AML-193 (cell line): ENCODE results near the gene CELSR1.
A peak's percentile ranks its signal among the peaks of the same experiment; 100 is the strongest.

Experiments used
- DNase-seq, 2 experiments: peaks; one replicate each; lab custom pipeline; 2025; lab: John Stamatoyannopoulos, UW

CELSR1 gene

GRCh38 chr22:46362203-46362933, 175.1 kb downstream of the CELSR1 start:
- DNase-seq: no peak

DNA sequence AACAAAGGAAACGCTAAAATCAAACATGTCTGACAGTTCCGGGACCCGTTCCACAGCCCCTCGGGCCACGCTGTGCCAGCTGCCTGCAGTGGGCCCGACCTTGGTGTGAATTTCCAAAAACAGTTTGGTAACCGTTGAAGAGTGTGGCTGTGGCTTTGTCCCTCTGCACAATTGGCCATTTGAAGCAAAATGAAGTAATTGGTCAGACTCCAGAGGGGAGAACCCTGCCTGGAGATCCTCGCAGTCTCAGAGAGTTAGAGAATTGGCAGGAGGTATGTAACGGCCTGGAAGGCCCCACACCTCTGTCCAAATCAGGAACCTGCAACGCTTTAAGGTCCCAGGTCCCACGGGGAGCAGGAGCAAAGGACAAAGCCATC, 175.6 kb downstream of the CELSR1 start:
- DNase-seq: no peak

- DNase-seq: no peak
Measured at GRCh38 chr22:46360891-46361290, 176.5 kb downstream of the CELSR1 start.

GRCh38 chr22:46360097-46360496, 177.3 kb downstream of the CELSR1 start:
- DNase-seq: no peak

GRCh38 chr22:46359362-46359761, 178.1 kb downstream of the CELSR1 start:
- no peak for DNase-seq

GRCh38 chr22:46358766-46359165, 178.7 kb downstream of the CELSR1 start:
- no peak for DNase-seq

GRCh38 chr22:46357711-46358520, 179.5 kb downstream of the CELSR1 start:
- DNase-seq: no peak

DNA sequence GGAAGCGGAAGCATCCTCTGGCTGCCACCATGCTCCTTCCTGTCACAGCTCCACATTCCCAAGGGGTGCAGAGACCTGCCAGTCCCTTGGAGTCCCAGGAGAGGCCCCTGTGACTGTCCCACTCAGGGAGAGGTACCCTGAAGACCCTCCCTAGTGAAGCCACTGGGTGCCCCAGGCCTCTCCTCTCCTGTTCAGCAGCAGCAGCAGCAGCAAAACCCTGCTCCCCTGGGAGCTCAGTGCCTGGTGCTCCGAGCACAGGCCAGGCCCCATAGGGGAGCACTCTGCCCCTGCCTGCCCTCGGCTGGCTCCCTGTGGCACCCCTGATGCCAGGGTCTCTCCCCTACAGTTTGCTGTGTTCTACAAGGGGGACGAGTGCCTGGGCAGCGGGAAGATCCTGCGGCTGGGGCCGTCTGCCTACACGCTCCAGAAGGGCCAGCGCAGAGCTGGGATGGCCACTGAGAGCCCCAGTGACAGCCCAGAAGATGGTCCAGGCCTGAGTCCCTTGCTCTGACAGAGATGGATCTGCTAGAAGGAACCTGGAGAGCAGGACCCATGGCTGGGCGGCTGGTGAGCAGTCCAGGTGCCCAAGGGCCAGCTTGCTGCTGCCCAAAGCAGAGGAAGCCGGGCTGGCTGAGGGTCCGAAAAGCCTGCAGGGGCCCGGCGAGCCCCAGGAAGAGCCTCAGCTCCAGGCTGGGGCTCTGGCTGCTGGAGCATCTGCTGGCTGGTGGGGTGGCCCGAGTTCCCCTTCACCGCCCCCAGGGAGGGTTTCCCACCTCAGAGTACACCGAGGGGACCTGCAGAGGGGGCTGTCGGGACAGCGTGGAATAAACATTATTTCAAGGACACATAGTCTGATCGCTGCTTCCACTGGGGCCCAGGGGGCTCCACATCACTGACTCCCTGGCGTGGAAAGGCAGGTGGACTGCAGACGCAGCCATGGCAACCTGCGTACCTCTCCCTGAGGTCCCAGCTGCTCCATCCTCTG, 180.6 kb downstream of the CELSR1 start:
- DNase-seq: no peak

GRCh38 chr22:46355996-46356471, 181.4 kb downstream of the CELSR1 start:
- DNase-seq: no peak

- peak in 1 of 2 experiments; percentile 12 for DNase-seq
Measured at GRCh38 chr22:46355369-46355995, 181.9 kb downstream of the CELSR1 start.

GRCh38 chr22:46354993-46355305, 182.5 kb downstream of the CELSR1 start:
- DNase-seq: no peak

DNA sequence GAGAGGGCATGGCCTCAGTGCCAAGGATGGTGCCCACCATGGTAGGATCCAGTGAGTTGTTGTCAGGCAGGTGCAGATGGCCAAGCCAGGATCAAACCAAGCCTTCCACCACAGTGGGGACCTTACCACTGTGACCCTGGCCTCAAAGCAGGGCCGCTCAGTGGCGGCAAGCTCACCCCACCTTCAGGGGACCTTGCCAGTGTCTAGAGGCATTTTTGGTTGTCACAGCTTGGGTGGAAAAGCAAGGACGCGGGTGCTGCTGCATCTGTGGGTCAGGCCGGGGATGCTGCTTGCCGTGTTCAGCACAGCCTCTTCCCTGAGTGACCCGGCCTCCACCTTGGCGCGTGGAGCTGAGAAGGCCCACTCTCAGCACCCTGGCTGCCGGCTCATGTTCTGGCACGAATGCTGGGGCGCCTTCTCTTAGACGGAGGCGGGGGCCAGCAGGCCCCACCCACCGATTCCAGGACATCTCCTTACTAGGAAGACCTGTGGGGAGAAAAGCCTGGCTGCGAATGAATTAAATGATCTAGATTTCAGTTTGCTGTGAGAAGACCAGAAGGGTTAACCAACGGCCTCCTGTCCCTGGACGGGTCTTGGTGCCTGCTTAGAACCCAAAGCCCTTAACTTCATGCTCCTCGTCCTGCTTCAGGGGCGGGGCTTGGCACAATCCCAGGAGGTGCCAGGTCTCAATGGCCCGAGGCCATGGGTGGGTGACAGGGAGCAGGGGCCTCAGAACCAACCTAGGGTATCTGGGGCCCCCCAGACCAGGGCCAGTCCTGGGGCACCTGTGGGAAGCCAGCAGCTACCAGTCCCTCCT, 183.0 kb downstream of the CELSR1 start:
- DNase-seq: no peak

DNA sequence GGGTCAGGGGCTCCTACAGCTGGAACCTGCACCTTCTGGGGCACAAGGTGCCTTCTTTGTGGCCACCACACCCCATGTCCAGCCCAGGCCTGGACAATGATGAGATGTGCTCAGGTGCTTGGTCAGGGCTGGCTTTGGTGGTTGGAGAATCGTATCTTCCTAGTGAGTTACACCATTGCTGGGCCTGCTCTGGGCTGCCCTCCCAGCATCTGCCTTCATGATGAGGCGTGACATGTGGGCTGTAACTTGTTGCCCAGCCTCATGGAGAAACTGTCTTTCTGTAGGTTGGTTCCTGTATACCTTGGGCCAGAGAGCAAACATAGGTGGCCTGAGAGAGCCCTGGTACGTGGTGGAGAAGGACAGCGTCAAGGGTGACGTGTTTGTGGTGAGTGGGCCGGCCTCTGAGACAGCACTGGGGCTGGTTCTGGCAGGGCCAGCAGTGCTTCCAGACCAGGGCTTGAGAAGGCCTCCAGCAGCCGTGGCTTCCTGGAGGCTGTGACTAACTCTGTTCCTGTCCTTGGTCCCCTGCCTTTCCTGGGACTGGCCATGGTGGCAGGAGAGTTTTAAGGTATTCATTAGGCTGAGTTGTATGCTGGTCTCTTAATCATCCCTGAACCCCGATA, 183.8 kb downstream of the CELSR1 start:
- DNase-seq: no peak

DNA sequence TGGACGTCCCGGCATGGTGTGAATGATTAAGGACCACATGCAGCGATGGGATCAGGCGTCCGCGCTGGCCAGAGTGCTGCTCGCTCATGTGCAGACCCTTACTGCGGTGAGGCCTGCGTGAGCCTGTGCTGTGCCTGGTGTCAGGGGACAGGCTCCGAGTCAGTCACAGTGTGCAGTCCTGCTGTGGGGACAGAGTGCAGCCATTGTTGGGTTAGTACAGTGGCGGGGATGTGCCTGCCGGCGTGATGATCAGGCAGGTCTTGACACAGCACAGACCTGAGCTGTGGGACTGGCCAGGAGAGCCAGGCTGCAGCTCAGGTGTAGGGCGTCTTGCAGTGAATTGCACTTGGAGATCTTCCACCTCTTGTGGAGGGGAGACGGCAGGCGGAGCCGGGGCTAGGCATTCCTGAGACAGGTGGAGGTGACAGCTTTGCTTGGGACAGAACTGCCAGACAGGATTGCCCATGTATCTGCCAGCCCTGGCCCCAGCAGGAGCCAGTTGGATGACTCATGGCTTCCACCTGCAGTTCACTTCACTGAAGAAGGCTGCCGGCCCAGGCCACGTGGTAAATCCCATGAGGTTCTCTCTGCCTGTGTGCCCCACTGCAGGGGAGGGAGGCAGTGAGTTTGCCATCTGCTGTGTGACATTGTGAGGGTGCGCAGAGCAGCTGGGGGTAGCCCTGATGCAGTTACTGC, 184.6 kb downstream of the CELSR1 start:
- no peak for DNase-seq

GRCh38 chr22:46352276-46352675, 185.1 kb downstream of the CELSR1 start:
- no peak for DNase-seq

DNA sequence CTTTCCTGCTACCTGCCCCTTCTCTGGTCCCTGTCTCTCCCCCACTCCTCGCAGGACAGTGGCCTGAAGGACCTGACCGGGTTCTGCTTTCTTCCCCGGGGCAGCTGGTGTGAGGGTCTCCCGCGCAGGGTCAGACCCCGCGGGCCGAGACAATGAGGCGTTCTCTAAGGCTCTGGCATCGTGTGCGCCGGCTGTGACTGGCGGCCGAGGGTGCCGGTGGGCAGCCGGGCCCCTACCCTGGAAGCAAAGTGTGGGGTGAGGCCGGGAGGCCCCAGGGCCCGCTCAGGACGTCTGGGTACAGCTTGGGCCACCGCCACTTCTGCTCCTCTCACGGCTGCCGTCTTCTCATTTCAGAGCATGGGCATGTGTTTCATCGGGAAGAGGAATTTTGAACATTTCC, 185.7 kb downstream of the CELSR1 start:
- no peak for DNase-seq

GRCh38 chr22:46351131-46351735, 186.2 kb downstream of the CELSR1 start:
- no peak for DNase-seq

DNA sequence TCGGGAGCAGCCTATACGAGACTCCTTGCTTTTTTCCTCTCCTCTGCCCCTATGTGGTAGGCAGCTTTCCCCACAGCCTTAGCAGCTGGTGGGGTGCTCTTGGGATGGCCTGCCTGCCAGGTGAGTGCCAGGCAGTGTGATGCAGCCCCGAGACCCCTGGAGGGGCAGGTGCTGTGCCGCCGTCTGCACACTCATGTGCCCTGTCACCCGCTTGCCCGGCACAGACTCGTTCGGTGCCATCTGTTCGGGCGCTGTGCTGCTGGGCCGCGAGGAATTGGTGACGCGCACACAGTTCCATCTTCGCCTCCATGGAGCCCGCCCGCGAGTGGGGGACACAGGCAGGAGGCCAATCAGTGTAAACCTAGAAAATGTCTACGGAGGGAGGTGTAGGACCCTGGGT, 186.8 kb downstream of the CELSR1 start:
- no peak for DNase-seq

DNA sequence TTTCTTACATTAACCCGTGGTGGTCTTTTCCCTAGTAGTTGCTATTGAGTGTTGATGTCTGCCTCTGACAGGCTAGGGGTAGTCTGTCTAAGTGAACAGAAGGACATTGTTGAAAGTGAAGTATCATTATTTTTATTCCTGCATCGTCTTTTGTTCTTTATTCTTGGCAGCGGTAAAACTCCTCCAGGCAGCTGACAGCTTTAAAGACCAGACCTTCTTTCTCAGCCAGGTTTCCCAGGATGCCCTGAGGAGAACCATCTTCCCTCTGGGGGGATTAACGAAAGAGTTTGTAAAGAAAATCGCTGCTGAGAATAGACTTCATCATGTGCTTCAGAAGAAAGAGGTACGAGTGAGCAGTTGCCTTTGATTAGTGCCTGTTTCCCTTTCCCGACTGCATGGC, 187.3 kb downstream of the CELSR1 start:
- no peak for DNase-seq
